Activated CD4-positive, alpha-beta T cell treated with anti-CD3 and anti-CD28 coated beads for 36 hours (primary cell): Measurements from ENCODE around the gene P3H1. TPM values are rescaled to one million over a fixed set of nuclear protein-coding genes. Genes with fewer than 3 reads are reported as not detected.

Experiments used
- ATAC-seq: fragments of 200-7000 bp; cut with Tn5 transposase; one replicate; pipeline ENCODE4 v1.10.0; 2021; ENCODE audit warnings: mild to moderate bottlenecking, moderate library complexity
- CTCF ChIA-PET: fragments of 350-600 bp; sonication (Branson Sonifier 250); formaldehyde crosslinking; loops from one replicate; lab custom pipeline; 2021; ENCODE audit warnings: antibody characterized with exemption; lab: Charles Lee
- POLR2A ChIA-PET: fragments of 350-600 bp; sonication (Branson Sonifier 250); formaldehyde crosslinking; loops from one replicate; lab custom pipeline; 2021; ENCODE audit warnings: antibody characterized with exemption, inconsistent platforms; lab: Charles Lee
- DNase-seq: peaks from one replicate; pipeline ENCODE4 v3.0.0-alpha.2; 2020
- H3K27ac Mint-ChIP-seq: one replicate; pipeline ENCODE4 v1.8.0; 2021; ENCODE audit warnings: mixed read lengths
- H3K27me3 Mint-ChIP-seq: one replicate; pipeline ENCODE4 v1.8.0; 2021; ENCODE audit warnings: mixed read lengths
- H3K36me3 Mint-ChIP-seq: one replicate; pipeline ENCODE4 v1.8.0; 2021; ENCODE audit warnings: low read depth, mixed read lengths
- H3K4me1 Mint-ChIP-seq: one replicate; pipeline ENCODE4 v1.8.0; 2021; ENCODE audit warnings: mixed read lengths
- H3K4me3 Mint-ChIP-seq: one replicate; pipeline ENCODE4 v1.8.0; 2021; ENCODE audit warnings: mild to moderate bottlenecking, moderate library complexity, mixed read lengths
- H3K9me3 Mint-ChIP-seq: one replicate; pipeline ENCODE4 v1.8.0; 2021; ENCODE audit warnings: low read depth, mixed read lengths
- intact Hi-C, 2 experiments: fragments of 100-400 bp; cut with DNase I in 1 of 2; cut with micrococcal nuclease in 1 of 2; formaldehyde crosslinking; loops; one replicate each; pipeline versions ENCODE4 v1.14.2 to v1.15.1; 2022 to 2024; cut with DNase I, micrococcal nuclease
- total RNA-seq, 2 experiments: library from RNA; stranded (reverse); gene quantifications; one replicate each; pipeline ENCODE4 v1.2.3, GENCODE V29; 2021

Gene P3H1
- total RNA-seq, 2 experiments from 2014 or later = 24.3 to 28.8 TPM

- ATAC-seq = no peak
- POLR2A ChIA-PET = interaction anchor here (0.9 kb wide), 1 partner anchor 15 kb away, joined by 3 read pairs; no protein-coding TSS in a partner anchor
- Mint-ChIP-seq H3K36me3 (peaks cover 92% of the 10 kb centered on the region), H3K27me3 (no peaks in the 10 kb centered on the region), H3K4me3 (no peak overlapping the region), H3K9me3 (no peaks in the 10 kb centered on the region), H3K4me1 (peaks cover 24% of the 10 kb centered on the region), H3K27ac (peak overlapping the region; percentile 73)
- CTCF ChIA-PET = interaction anchor here (0.9 kb wide), 1 partner anchor 35 kb away, joined by 3 read pairs; no protein-coding TSS in a partner anchor
- no peak for DNase-seq
- intact Hi-C loops = no loop called here
These were observed 68.6 kb downstream of the P3H1 start for GRCh38 chr1:42698081-42698813.

Other genes with a start within 250 kb of the P3H1 start
- 100 to 1,000 TPM; 111 to 114 TPM for gene PPIH, start 108.6 kb downstream of the P3H1 start, total RNA-seq
- gene YBX1, start 84.6 kb downstream of the P3H1 start, total RNA-seq = 1,000 to 10,000 TPM; 1,224 to 1,435 TPM
- gene CLDN19, start 26.8 kb downstream of the P3H1 start, total RNA-seq = not detected
- 1 to 10 TPM; 4.0 to 8.0 TPM for gene C1orf50, start 221 bp upstream of the P3H1 start, total RNA-seq
- under 1 TPM; 0.19 to 0.48 TPM for gene TMEM269, start 18.0 kb upstream of the P3H1 start, total RNA-seq
- gene ERMAP, start 50.1 kb upstream of the P3H1 start, total RNA-seq = 1 to 10 TPM; 4.5 to 6.4 TPM
- 10 to 100 TPM; 14.5 to 14.6 TPM for gene SVBP, start 50.4 kb upstream of the P3H1 start, total RNA-seq
- 10 to 100 TPM; 10.5 to 11.7 TPM for gene ZNF691, start 79.6 kb upstream of the P3H1 start, total RNA-seq
- gene SLC2A1, start 191.8 kb upstream of the P3H1 start, total RNA-seq = 100 to 1,000 TPM; 115 to 125 TPM